WTC11 (cell line): ENCODE data around the gene RPL19. TPM values are rescaled to one million over a fixed set of nuclear protein-coding genes. Genes with fewer than 3 reads are reported as not detected.

Source experiments
- ATAC-seq: fragments of 200-7000 bp; cut with Tn5 transposase; 2 replicates; pipeline ENCODE4 v1.10.0; 2021; ENCODE audit warnings: mild to moderate bottlenecking, moderate library complexity
- CTCF ChIA-PET: fragments of 300-600 bp; sonication (Branson Sonifier 250); formaldehyde crosslinking; loops from one replicate; lab custom pipeline; 2021; ENCODE audit warnings: antibody characterized with exemption; lab: Charles Lee
- POLR2A ChIA-PET: fragments of 350-600 bp; sonication (Branson Sonifier 250); formaldehyde crosslinking; loops from one replicate; lab custom pipeline; 2021; ENCODE audit warnings: antibody characterized with exemption; lab: Charles Lee
- DNase-seq: peaks from one replicate; pipeline ENCODE4 v3.0.0; 2021; ENCODE audit warnings: low spot score
- H3K27ac Mint-ChIP-seq: 2 replicates; pipeline ENCODE4 v1.8.0; 2021; ENCODE audit warnings: mixed read lengths
- H3K27me3 Mint-ChIP-seq: 2 replicates; pipeline ENCODE4 v1.8.0; 2021; ENCODE audit warnings: low read depth, mild to moderate bottlenecking, moderate library complexity, mixed read lengths
- H3K36me3 Mint-ChIP-seq: 2 replicates; pipeline ENCODE4 v1.8.0; 2021; ENCODE audit warnings: mixed read lengths
- H3K4me1 Mint-ChIP-seq: 2 replicates; pipeline ENCODE4 v1.8.0; 2022; ENCODE audit warnings: mixed read lengths
- H3K4me3 Mint-ChIP-seq: 2 replicates; pipeline ENCODE4 v1.8.0; 2021; ENCODE audit warnings: mild to moderate bottlenecking, moderate library complexity, mixed read lengths
- H3K9me3 Mint-ChIP-seq: 2 replicates; pipeline ENCODE4 v1.8.0; 2021; ENCODE audit warnings: mixed read lengths
- CREM ChIP-seq: sonication (generic); formaldehyde crosslinking; IDR thresholded peaks from 2 replicates; pipeline ENCODE4 v1.8.1; 2022; ENCODE audit warnings: mild to moderate bottlenecking, missing genetic modification reagents, moderate library complexity
- E2F4 ChIP-seq: sonication (generic); formaldehyde crosslinking; IDR thresholded peaks from 2 replicates; pipeline ENCODE4 v1.8.1; 2022; ENCODE audit warnings: low read depth, mild to moderate bottlenecking, moderate library complexity, missing genetic modification reagents, borderline replicate concordance
- FOXK1 ChIP-seq: sonication (generic); formaldehyde crosslinking; IDR thresholded peaks from 2 replicates; pipeline ENCODE4 v1.8.0; 2022; ENCODE audit warnings: mild to moderate bottlenecking, moderate library complexity, missing genetic modification reagents
- FOXP1 ChIP-seq: sonication (generic); formaldehyde crosslinking; IDR thresholded peaks from 2 replicates; pipeline ENCODE4 v1.8.0; 2022; ENCODE audit warnings: missing genetic modification reagents, mild to moderate bottlenecking, moderate library complexity, borderline replicate concordance
- FOXP4 ChIP-seq: sonication (generic); formaldehyde crosslinking; IDR thresholded peaks from 2 replicates; pipeline ENCODE4 v1.8.0; 2022; ENCODE audit warnings: mild to moderate bottlenecking, missing genetic modification reagents
- GABPB1 ChIP-seq: sonication (generic); formaldehyde crosslinking; IDR thresholded peaks from 2 replicates; pipeline ENCODE4 v1.8.1; 2023; ENCODE audit warnings: mild to moderate bottlenecking, missing genetic modification reagents
- KAT7 ChIP-seq: sonication (generic); formaldehyde crosslinking; IDR thresholded peaks from 2 replicates; pipeline ENCODE4 v1.8.1; 2023; ENCODE audit warnings: missing genetic modification reagents, mild to moderate bottlenecking, borderline replicate concordance
- MYBL2 ChIP-seq: sonication (generic); formaldehyde crosslinking; IDR thresholded peaks from 2 replicates; pipeline ENCODE4 v1.8.1; 2023; ENCODE audit warnings: mild to moderate bottlenecking, moderate library complexity, missing genetic modification reagents
- PRDM15 ChIP-seq: sonication (generic); formaldehyde crosslinking; IDR thresholded peaks from 2 replicates; pipeline ENCODE4 v1.8.0; 2022; ENCODE audit warnings: missing genetic modification reagents
- RELA ChIP-seq: sonication (generic); formaldehyde crosslinking; IDR thresholded peaks from 2 replicates; pipeline ENCODE4 v1.8.1; 2022; ENCODE audit warnings: missing genetic modification reagents, mild to moderate bottlenecking, borderline replicate concordance
- RORB ChIP-seq: fragments of 250-450 bp; sonication (Bioruptor Pico); IDR thresholded peaks from 2 replicates; pipeline ENCODE4 v1.9.0; 2021; ENCODE audit warnings: mild to moderate bottlenecking
- ZNF138 ChIP-seq: sonication (generic); formaldehyde crosslinking; conservative IDR thresholded peaks from 2 replicates; pipeline ENCODE4 v1.8.1; 2022; ENCODE audit warnings: mild to moderate bottlenecking, moderate library complexity, missing genetic modification reagents
- ZNF232 ChIP-seq: sonication (generic); formaldehyde crosslinking; IDR thresholded peaks from 2 replicates; pipeline ENCODE4 v1.8.0; 2022; ENCODE audit warnings: mild to moderate bottlenecking, missing genetic modification reagents
- ZNF425 ChIP-seq: fragments of 250-450 bp; sonication (Bioruptor Pico); conservative IDR thresholded peaks from 2 replicates; pipeline ENCODE4 v1.9.0; 2021; ENCODE audit warnings: mild to moderate bottlenecking
- ZSCAN18 ChIP-seq: fragments of 250-450 bp; sonication (Bioruptor Pico); IDR thresholded peaks from 2 replicates; pipeline ENCODE4 v2.1.2; 2022; ENCODE audit warnings: mild to moderate bottlenecking, moderate library complexity
- total RNA-seq: library from RNA; stranded (reverse); gene quantifications from 3 replicates; pipeline ENCODE4 v1.2.3, GENCODE V29; 2021
- TF ChIP-seq, protein P1 (sequence below): sonication (generic); formaldehyde crosslinking; IDR thresholded peaks from 2 replicates; pipeline ENCODE4 v1.8.1; 2022; ENCODE audit warnings: missing genetic modification reagents, borderline replicate concordance
- TF ChIP-seq, protein P2 (sequence below): sonication (generic); formaldehyde crosslinking; IDR thresholded peaks from 2 replicates; pipeline ENCODE4 v1.8.1; 2023; ENCODE audit warnings: mild to moderate bottlenecking, missing genetic modification reagents, moderate library complexity

Gene RPL19
- total RNA-seq, 1 experiment from 2014 or later = 1,970 TPM

DNA sequence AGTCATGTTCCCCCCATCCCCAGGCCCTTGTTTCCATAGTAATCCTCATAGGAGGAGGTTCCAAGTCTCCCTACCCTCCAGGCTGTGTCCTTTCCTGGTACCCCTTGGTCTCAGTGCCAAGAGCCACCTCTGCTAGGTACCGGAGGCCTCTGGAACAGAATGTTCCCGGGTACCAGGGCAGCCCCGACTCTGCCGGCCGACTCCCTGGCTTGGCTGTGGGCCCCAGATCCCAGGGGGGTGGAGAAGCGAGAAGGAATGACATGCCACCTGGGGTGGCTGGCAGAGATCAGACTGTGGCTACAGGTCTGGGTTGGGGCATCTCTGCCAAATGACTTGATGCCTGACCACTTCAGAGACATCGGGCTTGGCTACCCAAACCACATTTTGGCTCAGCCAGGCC is 22.1 kb downstream of the RPL19 start (continued):
- no peak for TF ChIP-seq FOXP4 (CRISPR knock-in tag)
- TF ChIP-seq ZNF425 (CRISPR knock-in tag) = no peak
- TF ChIP-seq FOXP1 (CRISPR knock-in tag) = no peak
- TF ChIP-seq, protein P1, sequence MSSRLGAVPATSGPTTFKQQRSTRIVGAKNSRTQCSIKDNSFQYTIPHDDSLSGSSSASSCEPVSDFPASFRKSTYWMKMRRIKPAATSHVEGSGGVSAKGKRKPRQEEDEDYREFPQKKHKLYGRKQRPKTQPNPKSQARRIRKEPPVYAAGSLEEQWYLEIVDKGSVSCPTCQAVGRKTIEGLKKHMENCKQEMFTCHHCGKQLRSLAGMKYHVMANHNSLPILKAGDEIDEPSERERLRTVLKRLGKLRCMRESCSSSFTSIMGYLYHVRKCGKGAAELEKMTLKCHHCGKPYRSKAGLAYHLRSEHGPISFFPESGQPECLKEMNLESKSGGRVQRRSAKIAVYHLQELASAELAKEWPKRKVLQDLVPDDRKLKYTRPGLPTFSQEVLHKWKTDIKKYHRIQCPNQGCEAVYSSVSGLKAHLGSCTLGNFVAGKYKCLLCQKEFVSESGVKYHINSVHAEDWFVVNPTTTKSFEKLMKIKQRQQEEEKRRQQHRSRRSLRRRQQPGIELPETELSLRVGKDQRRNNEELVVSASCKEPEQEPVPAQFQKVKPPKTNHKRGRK = no peak
- no peak for TF ChIP-seq RELA (CRISPR knock-in tag)
- no peak for TF ChIP-seq MYBL2 (CRISPR knock-in tag)

- TF ChIP-seq ZNF138 (no peak), FOXK1 (CRISPR knock-in tag) (no peak), KAT7 (CRISPR knock-in tag) (no peak), ZSCAN18 (CRISPR knock-in tag) (no peak), PRDM15 (CRISPR knock-in tag) (no peak), RORB (CRISPR knock-in tag) (no peak), CREM (CRISPR knock-in tag) (no peak), ZNF232 (CRISPR knock-in tag) (no peak), GABPB1 (no peak), E2F4 (CRISPR knock-in tag) (no peak)
- TF ChIP-seq, protein P1 = no peak
- TF ChIP-seq, protein P2, sequence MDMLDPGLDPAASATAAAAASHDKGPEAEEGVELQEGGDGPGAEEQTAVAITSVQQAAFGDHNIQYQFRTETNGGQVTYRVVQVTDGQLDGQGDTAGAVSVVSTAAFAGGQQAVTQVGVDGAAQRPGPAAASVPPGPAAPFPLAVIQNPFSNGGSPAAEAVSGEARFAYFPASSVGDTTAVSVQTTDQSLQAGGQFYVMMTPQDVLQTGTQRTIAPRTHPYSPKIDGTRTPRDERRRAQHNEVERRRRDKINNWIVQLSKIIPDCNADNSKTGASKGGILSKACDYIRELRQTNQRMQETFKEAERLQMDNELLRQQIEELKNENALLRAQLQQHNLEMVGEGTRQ (CRISPR knock-in tag) = no peak
- POLR2A ChIA-PET = interaction anchor here (1.6 kb wide), 1 partner anchor 12 kb away, joined by 6 read pairs; no protein-coding TSS in a partner anchor
- Mint-ChIP-seq H3K27ac (no peak overlapping the region), H3K27me3 (peaks cover 64% of the 10 kb centered on the region), H3K9me3 (no peaks in the 10 kb centered on the region), H3K36me3 (no peaks in the 10 kb centered on the region), H3K4me3 (peak overlapping the region; percentile 80), H3K4me1 (peaks cover 18% of the 10 kb centered on the region)
- DNase-seq = no peak
- ATAC-seq = no peak
- CTCF ChIA-PET = interaction anchor here (0.8 to 3.4 kb wide), 9 partner anchors 9 to 48 kb away, joined by 3 to 40 read pairs (median 5); no protein-coding TSS in a partner anchor
These were observed 23.1 kb downstream of the RPL19 start for GRCh38 chr17:39222866-39223834.
